Embryonic facial prominence (tissue), 1 donor: Measurements from ENCODE around the gene LETM1.

ENCODE experiments used
- DNase-seq: peaks from one replicate; pipeline ENCODE4 v3.0.0-alpha.2; 2016; ENCODE audit errors: extremely low spot score

The LETM1 gene

DNA sequence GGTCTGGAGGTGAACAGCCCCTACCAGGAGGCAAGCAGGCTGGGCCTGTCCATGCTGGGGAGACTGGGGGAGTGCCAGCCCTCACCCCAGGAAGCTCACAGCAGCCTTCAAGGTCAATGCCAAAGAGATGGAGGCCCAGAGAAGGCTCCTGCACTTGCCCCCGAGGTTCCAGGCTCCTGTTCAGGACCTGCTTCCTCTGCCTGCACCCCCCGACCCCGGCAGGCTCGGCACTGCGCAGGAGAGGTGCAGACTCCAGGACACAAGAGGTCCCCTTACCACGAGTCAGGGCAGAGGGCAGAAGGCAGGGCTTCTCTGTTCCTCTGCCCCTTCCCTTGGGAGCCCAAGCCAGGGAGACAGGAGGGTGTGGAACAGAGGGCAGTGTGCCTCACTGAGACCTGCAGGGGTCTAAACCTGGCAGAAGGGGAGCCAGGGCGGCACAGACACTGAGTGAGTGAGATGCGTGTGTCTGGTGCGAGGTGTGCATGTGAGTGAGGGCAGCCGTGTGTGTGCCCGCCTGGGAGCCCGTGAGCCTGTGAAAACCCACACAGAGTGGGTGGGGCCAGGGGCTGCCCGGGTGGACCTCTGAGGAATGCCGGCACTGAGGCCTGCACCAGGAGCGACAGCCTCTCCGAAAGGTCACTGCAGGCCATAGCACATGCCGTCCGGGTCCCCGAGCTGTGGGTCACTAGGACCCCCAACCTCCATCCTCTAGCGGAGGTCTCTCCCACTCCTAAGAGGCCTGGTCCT is 93.5 kb downstream of the LETM1 start:
- DNase-seq, result no peak
